ENCODE results near the gene NFIB.

DNA sequence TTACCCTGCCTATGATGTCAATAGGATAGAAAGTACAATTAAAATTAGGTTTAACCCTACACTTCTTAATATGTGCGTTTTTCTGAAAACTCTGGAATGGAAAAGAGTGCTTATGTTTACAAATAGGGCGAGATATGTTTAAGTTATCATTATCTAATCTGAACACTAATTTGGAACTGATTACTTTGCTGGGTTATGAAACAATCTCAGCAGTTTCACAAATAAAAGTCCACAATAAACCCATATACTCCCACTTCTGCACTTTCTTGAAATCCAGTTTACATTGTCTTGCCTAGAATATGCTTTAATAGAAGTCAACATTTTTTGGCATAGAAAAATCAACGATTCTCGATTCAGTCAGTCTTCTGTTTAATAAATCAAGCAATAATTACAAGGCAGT lies 236.3 kb downstream of the NFIB start:
- TF ChIP-seq, protein P1, sequence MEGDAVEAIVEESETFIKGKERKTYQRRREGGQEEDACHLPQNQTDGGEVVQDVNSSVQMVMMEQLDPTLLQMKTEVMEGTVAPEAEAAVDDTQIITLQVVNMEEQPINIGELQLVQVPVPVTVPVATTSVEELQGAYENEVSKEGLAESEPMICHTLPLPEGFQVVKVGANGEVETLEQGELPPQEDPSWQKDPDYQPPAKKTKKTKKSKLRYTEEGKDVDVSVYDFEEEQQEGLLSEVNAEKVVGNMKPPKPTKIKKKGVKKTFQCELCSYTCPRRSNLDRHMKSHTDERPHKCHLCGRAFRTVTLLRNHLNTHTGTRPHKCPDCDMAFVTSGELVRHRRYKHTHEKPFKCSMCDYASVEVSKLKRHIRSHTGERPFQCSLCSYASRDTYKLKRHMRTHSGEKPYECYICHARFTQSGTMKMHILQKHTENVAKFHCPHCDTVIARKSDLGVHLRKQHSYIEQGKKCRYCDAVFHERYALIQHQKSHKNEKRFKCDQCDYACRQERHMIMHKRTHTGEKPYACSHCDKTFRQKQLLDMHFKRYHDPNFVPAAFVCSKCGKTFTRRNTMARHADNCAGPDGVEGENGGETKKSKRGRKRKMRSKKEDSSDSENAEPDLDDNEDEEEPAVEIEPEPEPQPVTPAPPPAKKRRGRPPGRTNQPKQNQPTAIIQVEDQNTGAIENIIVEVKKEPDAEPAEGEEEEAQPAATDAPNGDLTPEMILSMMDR (conservative IDR thresholded peaks at IDR 0.05 in 1 of 2, IDR thresholded peaks at IDR 0.05 in 1 of 2; ENCODE audit: extremely low read depth in 1 of 2, insufficient read depth in 1 of 2, low read depth in 1 of 2, low read length in 2 of 2), result no peak
- no peak for TF ChIP-seq EZH2 (IDR thresholded peaks at IDR 0.05; ENCODE audit: borderline replicate concordance, low read length)

Data from mammary epithelial cell (primary cell).